Natural killer cell (primary cell): ENCODE measurements around the gene ACTL9. TPM values are rescaled to one million over a fixed set of nuclear protein-coding genes. Genes with fewer than 3 reads are reported as not detected.
A peak's percentile ranks its signal among the peaks of the same experiment; 100 is the strongest.

ENCODE experiments used
- ATAC-seq, 3 donors: fragments of 150-1000 bp in 2 of 3; fragments of 200-7000 bp in 1 of 3; cut with Tn5 transposase; 1 replicate in 1 of 3; 2 replicates in 2 of 3; pipeline ENCODE4 v1.10.0; 2021; ENCODE audit warnings: mild to moderate bottlenecking in 2 of 3, moderate library complexity in 2 of 3
- DNase-seq, 2 donors: peaks; one replicate each; pipeline versions ENCODE4 v3.0.0 to v3.0.0-alpha.2; 2013 to 2021; ENCODE audit warnings: mixed read lengths in 1 of 2
- H3K27ac ChIP-seq: one replicate; pipeline ENCODE4 v1.5.1; 2013; ENCODE audit warnings: mild to moderate bottlenecking, low read length
- H3K27me3 ChIP-seq: one replicate; pipeline ENCODE4 v1.6.1; 2013; ENCODE audit warnings: low read length; ENCODE audit not compliant: control insufficient read depth, insufficient read depth
- H3K36me3 ChIP-seq: one replicate; pipeline ENCODE4 v1.6.1; 2013; ENCODE audit warnings: low read length; ENCODE audit not compliant: control insufficient read depth, insufficient read depth
- H3K4me1 ChIP-seq: one replicate; pipeline ENCODE4 v1.6.1; 2013; ENCODE audit warnings: low read length; ENCODE audit not compliant: control insufficient read depth, insufficient read depth
- H3K4me3 ChIP-seq: one replicate; pipeline ENCODE4 v1.5.1; 2013; ENCODE audit warnings: low read length
- H3K9me3 ChIP-seq: one replicate; pipeline ENCODE4 v1.6.1; 2013; ENCODE audit warnings: low read length; ENCODE audit not compliant: control insufficient read depth, insufficient read depth
- H3K27ac Mint-ChIP-seq, 2 donors: one replicate each; pipeline ENCODE4 v1.8.0; 2022; ENCODE audit warnings: mild to moderate bottlenecking in 2 of 2, mixed read lengths in 2 of 2, moderate library complexity in 1 of 2
- H3K27me3 Mint-ChIP-seq, 2 donors: one replicate each; pipeline ENCODE4 v1.8.0; 2022; ENCODE audit warnings: low read depth in 2 of 2, mixed read lengths in 2 of 2
- H3K36me3 Mint-ChIP-seq: one replicate; pipeline ENCODE4 v1.8.0; 2022; ENCODE audit warnings: mixed read lengths
- H3K4me1 Mint-ChIP-seq, 2 donors: one replicate each; pipeline ENCODE4 v1.8.0; 2022; ENCODE audit warnings: mixed read lengths in 2 of 2
- H3K4me3 Mint-ChIP-seq: one replicate; pipeline ENCODE4 v1.8.0; 2022; ENCODE audit warnings: mild to moderate bottlenecking, moderate library complexity, mixed read lengths
- H3K9me3 Mint-ChIP-seq, 2 donors: one replicate each; pipeline ENCODE4 v1.8.0; 2022; ENCODE audit warnings: mixed read lengths in 2 of 2
- CTCF ChIP-seq: fragments of 200-600 bp; IDR thresholded peaks from one replicate; pipeline ENCODE4 v1.8.0; 2022; ENCODE audit warnings: antibody characterized with exemption
- WGBS: methylation state at CpG from one replicate; pipeline ENCODE4 v1.1.7; 2013; ENCODE audit warnings: missing lambda C conversion rate; ENCODE audit not compliant: insufficient coverage; 5-methylcytosine and 5-hydroxymethylcytosine counted together
- intact Hi-C: fragments of 100-400 bp; cut with micrococcal nuclease; formaldehyde crosslinking; loops from one replicate; pipeline ENCODE4 v1.14.2; 2022
- total RNA-seq, 4 donors: library from RNA; stranded (reverse); fragments of 120-200 nt in 1 of 4; gene quantifications; one replicate each; pipeline versions ENCODE4 v1.2.3 to v1.2.4, GENCODE V29; 2013 to 2022

ACTL9 gene
- total RNA-seq, 3 donors from 2014 or later (not counting 1 experiment from before 2014, with no cell fraction given), result not detected

- Histone ChIP-seq H3K36me3 (no peaks in the 10 kb centered on the region), H3K27ac (no peak overlapping the region), H3K27me3 (no peaks in the 10 kb centered on the region), H3K9me3 (no peaks in the 10 kb centered on the region), H3K4me1 (peaks cover 68% of the 10 kb centered on the region), H3K4me3 (no peak overlapping the region)
- Mint-ChIP-seq H3K27me3 (peaks cover 0 to 5% of the 10 kb centered on the region in 2 donors), H3K36me3 (no peaks in the 10 kb centered on the region), H3K27ac (peak overlapping the region; percentile 32 to 33), H3K4me1 (peaks cover 52 to 58% of the 10 kb centered on the region in 2 donors), H3K4me3 (peak overlapping the region; percentile 49), H3K9me3 (no peaks in the 10 kb centered on the region)
- TF ChIP-seq CTCF, result no peak
- DNase-seq (no peak), ATAC-seq (no peak)
- 95% methylated on average over 2 of the region's 2 CpGs for WGBS
- intact Hi-C loops, result no loop called here
Measured at GRCh38 chr19:8700956-8701355, 2.4 kb upstream of the ACTL9 start.

DNA sequence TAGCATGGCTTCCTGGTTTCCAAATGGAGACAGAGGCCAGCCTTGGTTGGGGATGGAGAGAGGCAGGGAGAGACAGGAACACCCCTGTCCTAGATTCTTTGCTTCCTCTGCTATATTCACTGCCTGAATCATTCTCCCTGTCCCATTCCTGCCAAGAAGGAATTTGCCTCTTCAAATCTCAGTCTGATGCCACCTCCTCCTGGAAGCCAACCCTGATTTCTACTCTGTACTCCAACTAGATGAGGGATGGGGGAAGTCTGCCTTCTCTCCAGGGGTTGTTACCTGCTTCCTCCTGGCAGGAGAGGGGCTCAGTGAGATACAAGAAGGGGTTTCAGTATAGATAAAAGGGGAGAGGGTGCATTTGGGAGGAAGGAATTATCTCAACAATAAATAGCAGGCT, 1.3 kb upstream of the ACTL9 start:
- intact Hi-C loops, result no loop called here
- H3K27ac ChIP-seq, result no peak overlapping the region
- no peaks in the 10 kb centered on the region for H3K36me3 ChIP-seq
- no peak overlapping the region for H3K4me3 ChIP-seq
- Mint-ChIP-seq H3K36me3 (no peaks in the 10 kb centered on the region), H3K27ac (peak overlapping the region in 1 of 2 donors; percentile 43), H3K4me1 (peaks cover 43 to 56% of the 10 kb centered on the region in 2 donors), H3K9me3 (no peaks in the 10 kb centered on the region), H3K27me3 (peaks cover 0 to 12% of the 10 kb centered on the region in 2 donors), H3K4me3 (no peak overlapping the region)
- H3K4me1 ChIP-seq, result peaks cover 60% of the 10 kb centered on the region
- DNase-seq (no peak), ATAC-seq (no peak)
- TF ChIP-seq CTCF, result no peak
- H3K27me3 ChIP-seq, result no peaks in the 10 kb centered on the region
- no peaks in the 10 kb centered on the region for H3K9me3 ChIP-seq

DNA sequence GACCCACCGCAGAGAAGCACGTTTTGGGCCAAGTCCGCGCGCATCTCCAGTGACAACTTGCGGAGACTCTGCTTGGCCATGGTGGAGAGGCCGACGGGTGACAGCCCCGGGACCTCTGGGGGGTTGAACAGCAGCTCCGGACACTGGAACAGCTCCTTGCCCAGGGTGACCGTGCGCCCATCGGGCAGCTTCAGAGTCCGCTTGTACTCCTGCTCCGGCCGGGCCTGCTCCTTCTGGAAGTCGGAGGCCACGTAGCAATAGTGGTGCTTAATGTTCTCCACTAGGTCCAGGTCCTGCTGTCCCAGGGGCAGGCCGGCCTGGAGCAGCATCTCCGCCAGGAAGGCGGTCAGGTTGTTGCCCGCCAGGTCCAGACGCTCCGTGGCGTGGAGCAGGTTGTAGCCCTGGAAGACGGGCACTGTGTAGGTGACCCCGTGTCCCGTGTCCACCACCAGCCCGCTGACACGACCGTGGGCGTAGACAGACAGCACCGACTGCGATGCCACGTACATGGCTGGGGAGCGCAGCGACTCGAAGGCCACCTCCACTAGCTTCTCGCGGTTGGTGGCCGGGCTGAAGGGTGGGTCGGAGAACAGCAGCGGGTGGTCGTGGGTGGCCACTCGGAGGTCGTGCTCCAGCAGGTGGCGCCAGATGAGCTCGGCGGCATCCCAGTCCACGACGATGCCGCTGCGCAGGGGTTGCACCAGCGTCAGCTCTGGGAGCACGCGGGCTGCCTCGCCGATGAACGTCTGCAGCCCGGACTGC, 743 bp downstream of the ACTL9 start:
- Histone ChIP-seq H3K27ac (no peak overlapping the region), H3K36me3 (no peaks in the 10 kb centered on the region), H3K27me3 (no peaks in the 10 kb centered on the region), H3K4me3 (no peak overlapping the region), H3K4me1 (peaks cover 59% of the 10 kb centered on the region), H3K9me3 (no peaks in the 10 kb centered on the region)
- DNase-seq (peak in 1 of 2 donors; percentile 28), ATAC-seq (no peak)
- TF ChIP-seq CTCF, result no peak
- H3K27ac Mint-ChIP-seq, result no peak overlapping the region
- H3K4me1 Mint-ChIP-seq, result peaks cover 30 to 56% of the 10 kb centered on the region in 2 donors
- no peaks in the 10 kb centered on the region for H3K36me3 Mint-ChIP-seq
- intact Hi-C loops, result no loop called here
- H3K4me3 Mint-ChIP-seq, result no peak overlapping the region
- H3K9me3 Mint-ChIP-seq, result no peaks in the 10 kb centered on the region
- H3K27me3 Mint-ChIP-seq, result peaks cover 0 to 12% of the 10 kb centered on the region in 2 donors
- WGBS, result 72% methylated on average over 60 of the region's 60 CpGs

DNA sequence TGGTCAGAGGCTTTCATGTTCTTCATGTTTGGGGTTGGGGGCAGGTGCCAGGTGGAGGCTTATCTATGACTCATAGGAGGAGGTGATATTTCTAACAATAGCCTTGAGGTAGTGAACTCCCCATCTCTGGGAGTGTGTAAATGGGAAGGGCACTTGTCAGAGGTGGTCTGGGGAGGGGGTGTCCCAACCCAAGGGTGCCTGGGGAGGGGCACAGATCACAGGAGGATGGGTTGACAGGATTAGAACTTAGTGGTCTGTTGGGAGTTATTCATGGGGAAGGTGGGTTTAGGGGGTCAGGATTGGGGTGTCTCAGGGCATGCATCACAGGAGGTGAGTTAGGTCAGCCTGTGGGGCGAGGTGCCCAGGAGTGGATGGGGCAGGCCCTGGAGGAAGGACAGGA, 1.6 kb downstream of the ACTL9 start:
- no peaks in the 10 kb centered on the region for H3K27me3 ChIP-seq
- Mint-ChIP-seq H3K4me1 (peaks cover 29 to 54% of the 10 kb centered on the region in 2 donors), H3K36me3 (no peaks in the 10 kb centered on the region), H3K27me3 (peaks cover 0 to 12% of the 10 kb centered on the region in 2 donors), H3K4me3 (no peak overlapping the region), H3K9me3 (no peaks in the 10 kb centered on the region), H3K27ac (no peak overlapping the region)
- H3K9me3 ChIP-seq, result no peaks in the 10 kb centered on the region
- no peak for DNase-seq
- no peak for TF ChIP-seq CTCF
- H3K4me3 ChIP-seq, result no peak overlapping the region
- ATAC-seq, result no peak
- 90% methylated on average over 1 of the region's 1 CpG for WGBS
- H3K36me3 ChIP-seq, result no peaks in the 10 kb centered on the region
- intact Hi-C loops, result no loop called here
- H3K27ac ChIP-seq, result no peak overlapping the region
- peaks cover 51% of the 10 kb centered on the region for H3K4me1 ChIP-seq
